Progenitor cell of endocrine pancreas (in vitro differentiated cells): Measurements from ENCODE around the gene TMEM100. TPM values are rescaled to one million over a fixed set of nuclear protein-coding genes. Genes with fewer than 3 reads are reported as not detected.

Experiments
- DNase-seq: peaks from one replicate; pipeline ENCODE4 v3.0.0; 2021; ENCODE audit warnings: low spot score; ENCODE audit not compliant: unreplicated experiment
- H3K27ac Mint-ChIP-seq: 2 replicates; pipeline ENCODE4 v1.8.0; 2021; ENCODE audit warnings: mild to moderate bottlenecking, moderate library complexity, mixed read lengths
- H3K27me3 Mint-ChIP-seq: 2 replicates; pipeline ENCODE4 v1.8.0; 2021; ENCODE audit warnings: mixed read lengths
- H3K36me3 Mint-ChIP-seq: 2 replicates; pipeline ENCODE4 v1.8.0; 2022; ENCODE audit warnings: mixed read lengths; ENCODE audit not compliant: insufficient read depth
- H3K4me1 Mint-ChIP-seq: 2 replicates; pipeline ENCODE4 v1.8.0; 2021; ENCODE audit warnings: low read depth, mixed read lengths
- H3K4me3 Mint-ChIP-seq: 2 replicates; pipeline ENCODE4 v1.8.0; 2021; ENCODE audit warnings: low read depth, mild to moderate bottlenecking, moderate library complexity, mixed read lengths
- H3K9me3 Mint-ChIP-seq: 2 replicates; pipeline ENCODE4 v1.8.0; 2021; ENCODE audit warnings: low read depth, mixed read lengths
- total RNA-seq: library from RNA; stranded (reverse); gene quantifications from 2 replicates; pipeline ENCODE4 v1.2.1, GENCODE V29; 2021
- TF ChIP-seq, protein P1 (sequence below): fragments of 200-600 bp; sonication (generic); IDR thresholded peaks from one replicate; pipeline ENCODE4 v1.5.0; 2021; ENCODE audit warnings: antibody characterized with exemption, mild to moderate bottlenecking; ENCODE audit not compliant: unreplicated experiment

Gene TMEM100
- total RNA-seq, 1 donor from 2014 or later: 1.1 TPM

GRCh38 chr17:55758171-55758570 is 35.5 kb upstream of the TMEM100 start:
- TF ChIP-seq, protein P1, sequence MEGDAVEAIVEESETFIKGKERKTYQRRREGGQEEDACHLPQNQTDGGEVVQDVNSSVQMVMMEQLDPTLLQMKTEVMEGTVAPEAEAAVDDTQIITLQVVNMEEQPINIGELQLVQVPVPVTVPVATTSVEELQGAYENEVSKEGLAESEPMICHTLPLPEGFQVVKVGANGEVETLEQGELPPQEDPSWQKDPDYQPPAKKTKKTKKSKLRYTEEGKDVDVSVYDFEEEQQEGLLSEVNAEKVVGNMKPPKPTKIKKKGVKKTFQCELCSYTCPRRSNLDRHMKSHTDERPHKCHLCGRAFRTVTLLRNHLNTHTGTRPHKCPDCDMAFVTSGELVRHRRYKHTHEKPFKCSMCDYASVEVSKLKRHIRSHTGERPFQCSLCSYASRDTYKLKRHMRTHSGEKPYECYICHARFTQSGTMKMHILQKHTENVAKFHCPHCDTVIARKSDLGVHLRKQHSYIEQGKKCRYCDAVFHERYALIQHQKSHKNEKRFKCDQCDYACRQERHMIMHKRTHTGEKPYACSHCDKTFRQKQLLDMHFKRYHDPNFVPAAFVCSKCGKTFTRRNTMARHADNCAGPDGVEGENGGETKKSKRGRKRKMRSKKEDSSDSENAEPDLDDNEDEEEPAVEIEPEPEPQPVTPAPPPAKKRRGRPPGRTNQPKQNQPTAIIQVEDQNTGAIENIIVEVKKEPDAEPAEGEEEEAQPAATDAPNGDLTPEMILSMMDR: no peak
- no peak for DNase-seq
- Mint-ChIP-seq H3K4me3 (no peak overlapping the region), H3K36me3 (peaks cover 13% of the 10 kb centered on the region), H3K27me3 (no peaks in the 10 kb centered on the region), H3K9me3 (peaks cover 4% of the 10 kb centered on the region), H3K27ac (no peak overlapping the region), H3K4me1 (peaks cover 12% of the 10 kb centered on the region)

DNA sequence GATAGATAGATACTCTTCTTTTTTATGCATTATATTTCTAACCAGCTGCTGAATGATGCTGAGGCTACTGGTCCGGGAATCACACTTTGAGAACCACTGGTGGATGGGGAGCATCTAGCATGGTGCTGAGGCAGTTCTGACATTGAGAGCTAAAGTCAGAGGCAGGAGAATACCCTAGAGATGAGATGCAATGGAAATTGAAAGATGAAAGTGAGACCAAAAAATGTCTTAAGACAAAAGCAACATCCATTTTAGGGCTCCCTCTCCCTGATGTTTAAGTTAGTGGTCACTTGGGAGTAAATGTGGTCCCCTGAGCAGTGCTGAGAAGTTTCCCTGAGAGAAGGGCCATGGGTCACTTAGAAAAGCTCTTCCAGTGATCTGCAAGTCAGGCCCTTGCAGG is 35.0 kb upstream of the TMEM100 start:
- Mint-ChIP-seq H3K27ac (no peak overlapping the region), H3K36me3 (peaks cover 13% of the 10 kb centered on the region), H3K4me1 (peaks cover 15% of the 10 kb centered on the region), H3K27me3 (no peaks in the 10 kb centered on the region), H3K9me3 (peaks cover 4% of the 10 kb centered on the region), H3K4me3 (no peak overlapping the region)
- DNase-seq: no peak
- TF ChIP-seq, protein P1: no peak

GRCh38 chr17:55756689-55757088 is 34.0 kb upstream of the TMEM100 start:
- H3K4me1 Mint-ChIP-seq: peaks cover 11% of the 10 kb centered on the region
- TF ChIP-seq, protein P1: no peak
- H3K27ac Mint-ChIP-seq: no peak overlapping the region
- H3K27me3 Mint-ChIP-seq: no peaks in the 10 kb centered on the region
- peaks cover 13% of the 10 kb centered on the region for H3K36me3 Mint-ChIP-seq
- H3K4me3 Mint-ChIP-seq: no peak overlapping the region
- no peaks in the 10 kb centered on the region for H3K9me3 Mint-ChIP-seq
- DNase-seq: no peak

DNA sequence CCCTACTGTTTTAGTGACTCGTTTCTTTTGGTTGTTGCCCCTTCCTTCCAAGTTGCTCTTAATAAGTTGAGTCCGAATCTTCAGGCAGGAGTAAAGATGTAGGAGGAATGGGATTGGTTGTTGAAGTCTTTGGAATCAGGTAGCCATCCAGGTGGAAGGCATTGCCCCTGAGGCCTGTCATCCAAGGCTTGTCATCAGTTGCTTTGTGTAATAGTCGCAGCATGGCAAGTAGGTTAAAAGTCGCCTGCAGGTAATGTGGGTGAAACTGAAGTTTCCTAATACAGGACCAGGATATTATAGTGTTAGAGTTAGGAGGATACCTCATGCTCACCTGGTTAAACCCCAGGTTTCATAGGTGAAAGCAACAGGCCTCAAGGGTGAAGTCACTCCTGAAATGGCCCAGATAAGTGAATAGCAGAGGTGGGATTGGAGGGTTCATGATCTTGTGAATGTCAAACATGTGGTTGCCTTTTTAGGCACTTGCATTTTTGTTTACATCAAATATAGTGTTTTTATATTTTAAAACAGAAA is 29.1 kb upstream of the TMEM100 start:
- DNase-seq: no peak
- Mint-ChIP-seq H3K27ac (peak overlapping the region; percentile 95), H3K4me3 (peak overlapping the region; percentile 91), H3K36me3 (peaks cover 13% of the 10 kb centered on the region), H3K27me3 (no peaks in the 10 kb centered on the region), H3K9me3 (peaks cover 3% of the 10 kb centered on the region), H3K4me1 (peaks cover 14% of the 10 kb centered on the region)
- TF ChIP-seq, protein P1: no peak

GRCh38 chr17:55750750-55751657 is 28.3 kb upstream of the TMEM100 start, which contains the start of gene PCTP:
Gene PCTP (plus strand): TSS chr17:55751051. CDS start chr17:55751104, 53 bp downstream.
- TF ChIP-seq, protein P1: peak; percentile 57
- Mint-ChIP-seq H3K4me1 (peaks cover 14% of the 10 kb centered on the region), H3K27me3 (no peaks in the 10 kb centered on the region), H3K9me3 (peaks cover 3% of the 10 kb centered on the region), H3K36me3 (peaks cover 13% of the 10 kb centered on the region), H3K27ac (peak within 1 kb of the TSS; percentile 95), H3K4me3 (peak within 1 kb of the TSS; percentile 91)
- DNase-seq: peak; percentile 86
